Hematopoietic multipotent progenitor cell (in vitro differentiated cells): ENCODE data around the gene NUDT16. TPM values are rescaled to one million over a fixed set of nuclear protein-coding genes. Genes with fewer than 3 reads are reported as not detected.

Experiments
- DNase-seq, 3 donors: peaks; one replicate each; pipeline ENCODE4 v3.0.0-alpha.2; 2011 to 2015; ENCODE audit warnings: low read depth in 2 of 3, low spot score in 2 of 3
- total RNA-seq: library from RNA; depleted of rRNA; stranded (reverse); fragments of >200 nt; gene quantifications from one replicate; pipeline ENCODE4 v1.2.3, GENCODE V29; 2012

NUDT16 gene
- total RNA-seq, 1 donor, result 18.3 TPM

GRCh38 chr3:131435000-131435399 is 53.4 kb downstream of the NUDT16 start:
- DNase-seq, result no peak

Other genes with a start within 250 kb of the NUDT16 start
- gene MRPL3, start 121.2 kb downstream of the NUDT16 start, total RNA-seq, result 44.7 TPM